Sigmoid colon (tissue), 3 donors: ENCODE measurements around the gene RPGR.

ENCODE experiments used
- CTCF ChIP-seq, 4 experiments: fragments of 450-650 bp in 3 of 4; fragments of 200-600 bp in 1 of 4; IDR thresholded peaks; one replicate each; pipeline ENCODE4 v1.5.1; 2016 to 2019; ENCODE audit warnings: antibody characterized with exemption in 4 of 4, mild to moderate bottlenecking in 3 of 4, moderate library complexity in 2 of 4
- POLR2A ChIP-seq, 2 donors: fragments of 450-650 bp; IDR thresholded peaks; one replicate each; pipeline ENCODE4 v1.6.1; 2016; ENCODE audit warnings: antibody characterized with exemption in 2 of 2, mild to moderate bottlenecking in 2 of 2, moderate library complexity in 2 of 2

DNA sequence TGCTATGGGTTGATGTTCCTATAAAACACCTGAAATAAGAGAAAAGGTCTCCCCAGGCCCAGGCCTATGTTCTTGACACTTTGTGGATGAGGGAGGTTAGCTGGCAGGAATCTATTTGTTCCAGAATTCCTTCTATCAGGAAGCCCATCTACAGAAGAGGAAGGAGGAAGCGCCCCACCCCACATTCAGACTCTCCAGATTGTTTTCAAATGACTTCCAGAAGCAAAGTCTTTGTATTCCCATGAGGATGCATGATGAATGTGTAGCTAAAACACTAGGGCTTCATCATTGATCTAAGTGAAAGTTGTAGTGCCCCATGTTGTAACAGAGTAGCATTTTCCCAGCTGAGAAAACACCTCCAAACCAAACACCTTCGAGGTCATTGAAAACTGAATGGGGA is 41.5 kb upstream of the RPGR start:
- no peak for TF ChIP-seq CTCF (IDR thresholded peaks at IDR 0.05)
- no peak for TF ChIP-seq POLR2A (IDR thresholded peaks at IDR 0.05)
